Activated CD8-positive, alpha-beta T cell treated with anti-CD3 and anti-CD28 coated beads for 36 hours (primary cell): ENCODE results near the gene TRIM9. TPM values are rescaled to one million over a fixed set of nuclear protein-coding genes. Genes with fewer than 3 reads are reported as not detected.

Experiments
- ATAC-seq: fragments of 200-7000 bp; cut with Tn5 transposase; one replicate; pipeline ENCODE4 v1.10.0; 2021; ENCODE audit warnings: mild to moderate bottlenecking, moderate library complexity
- CTCF ChIA-PET: fragments of 350-600 bp; sonication (Branson Sonifier 250); formaldehyde crosslinking; loops from one replicate; lab custom pipeline; 2021; ENCODE audit warnings: antibody characterized with exemption; lab: Charles Lee
- POLR2A ChIA-PET: fragments of 350-600 bp; sonication (Branson Sonifier 250); formaldehyde crosslinking; loops from one replicate; lab custom pipeline; 2021; ENCODE audit warnings: antibody characterized with exemption; lab: Charles Lee
- DNase-seq: peaks from one replicate; pipeline ENCODE4 v3.0.0-alpha.2; 2020
- H3K27ac Mint-ChIP-seq: one replicate; pipeline ENCODE4 v1.8.0; 2021; ENCODE audit warnings: mild to moderate bottlenecking, mixed read lengths
- H3K27me3 Mint-ChIP-seq: one replicate; pipeline ENCODE4 v1.8.0; 2021; ENCODE audit warnings: mixed read lengths
- H3K36me3 Mint-ChIP-seq: one replicate; pipeline ENCODE4 v1.8.0; 2021; ENCODE audit warnings: low read depth, mixed read lengths
- H3K4me1 Mint-ChIP-seq: one replicate; pipeline ENCODE4 v1.8.0; 2021; ENCODE audit warnings: low read depth, mixed read lengths
- H3K4me3 Mint-ChIP-seq: one replicate; pipeline ENCODE4 v1.8.0; 2021; ENCODE audit warnings: mild to moderate bottlenecking, moderate library complexity, mixed read lengths
- H3K9me3 Mint-ChIP-seq: one replicate; pipeline ENCODE4 v1.8.0; 2021; ENCODE audit warnings: mixed read lengths
- intact Hi-C: fragments of 100-400 bp; cut with micrococcal nuclease; formaldehyde crosslinking; loops from one replicate; pipeline ENCODE4 v1.10.0; 2022
- total RNA-seq, 2 experiments: library from RNA; stranded (reverse); gene quantifications; one replicate each; pipeline ENCODE4 v1.2.3, GENCODE V29; 2021
- TF ChIP-seq, protein P1 (sequence below): fragments of 200-600 bp; IDR thresholded peaks from one replicate; pipeline ENCODE4 v1.8.0; 2022; ENCODE audit warnings: antibody characterized with exemption, mild to moderate bottlenecking

The TRIM9 gene
- total RNA-seq, 2 experiments from 2014 or later: 6.5 to 7.2 TPM

DNA sequence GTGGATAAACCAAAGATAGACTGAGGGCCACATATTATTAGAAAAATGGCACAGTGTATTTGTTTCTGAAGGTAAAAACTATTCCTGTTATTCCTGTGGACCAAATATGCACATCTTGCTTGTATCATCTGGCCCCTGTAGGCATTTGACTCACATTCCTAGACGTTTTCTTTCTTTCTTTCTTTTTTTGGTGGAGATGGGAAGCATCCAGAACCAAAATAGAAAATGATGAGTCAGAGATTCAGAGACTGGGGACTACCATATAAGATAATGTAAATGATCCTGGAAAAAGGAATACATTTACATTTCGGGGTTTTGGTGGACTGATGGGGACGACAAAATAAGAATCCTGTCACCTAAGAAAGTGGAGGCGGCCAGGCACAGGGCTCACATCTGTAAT is 24.2 kb downstream of the TRIM9 start:
- ATAC-seq: no peak
- Mint-ChIP-seq H3K27ac (no peak overlapping the region), H3K9me3 (peaks cover 2% of the 10 kb centered on the region), H3K27me3 (no peaks in the 10 kb centered on the region), H3K36me3 (no peaks in the 10 kb centered on the region), H3K4me3 (no peak overlapping the region), H3K4me1 (no peaks in the 10 kb centered on the region)
- no peak for DNase-seq
- ChIA-PET CTCF (no interaction called here), POLR2A (no interaction called here)
- TF ChIP-seq, protein P1, sequence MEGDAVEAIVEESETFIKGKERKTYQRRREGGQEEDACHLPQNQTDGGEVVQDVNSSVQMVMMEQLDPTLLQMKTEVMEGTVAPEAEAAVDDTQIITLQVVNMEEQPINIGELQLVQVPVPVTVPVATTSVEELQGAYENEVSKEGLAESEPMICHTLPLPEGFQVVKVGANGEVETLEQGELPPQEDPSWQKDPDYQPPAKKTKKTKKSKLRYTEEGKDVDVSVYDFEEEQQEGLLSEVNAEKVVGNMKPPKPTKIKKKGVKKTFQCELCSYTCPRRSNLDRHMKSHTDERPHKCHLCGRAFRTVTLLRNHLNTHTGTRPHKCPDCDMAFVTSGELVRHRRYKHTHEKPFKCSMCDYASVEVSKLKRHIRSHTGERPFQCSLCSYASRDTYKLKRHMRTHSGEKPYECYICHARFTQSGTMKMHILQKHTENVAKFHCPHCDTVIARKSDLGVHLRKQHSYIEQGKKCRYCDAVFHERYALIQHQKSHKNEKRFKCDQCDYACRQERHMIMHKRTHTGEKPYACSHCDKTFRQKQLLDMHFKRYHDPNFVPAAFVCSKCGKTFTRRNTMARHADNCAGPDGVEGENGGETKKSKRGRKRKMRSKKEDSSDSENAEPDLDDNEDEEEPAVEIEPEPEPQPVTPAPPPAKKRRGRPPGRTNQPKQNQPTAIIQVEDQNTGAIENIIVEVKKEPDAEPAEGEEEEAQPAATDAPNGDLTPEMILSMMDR: no peak
- intact Hi-C loops: no loop called here

DNA sequence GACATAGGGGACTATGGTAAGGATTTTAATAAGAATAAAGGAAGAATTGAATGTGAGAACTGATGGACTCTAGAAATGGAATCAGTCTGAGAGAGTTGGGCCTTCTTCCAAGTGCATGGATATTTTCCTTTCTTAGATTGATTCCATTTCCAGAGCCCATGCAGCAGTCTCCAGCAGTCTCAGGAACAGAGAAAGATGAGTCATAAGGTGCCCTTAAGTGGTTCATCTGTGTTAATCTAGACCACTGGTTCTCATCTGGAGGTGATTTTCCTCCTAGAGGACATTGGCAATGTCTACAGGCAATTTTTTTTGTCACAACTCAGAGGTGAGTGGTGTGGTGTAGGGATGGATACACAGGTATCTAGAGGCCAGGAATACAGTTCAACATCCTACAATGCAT is 25.9 kb downstream of the TRIM9 start:
- POLR2A ChIA-PET: no interaction called here

DNA sequence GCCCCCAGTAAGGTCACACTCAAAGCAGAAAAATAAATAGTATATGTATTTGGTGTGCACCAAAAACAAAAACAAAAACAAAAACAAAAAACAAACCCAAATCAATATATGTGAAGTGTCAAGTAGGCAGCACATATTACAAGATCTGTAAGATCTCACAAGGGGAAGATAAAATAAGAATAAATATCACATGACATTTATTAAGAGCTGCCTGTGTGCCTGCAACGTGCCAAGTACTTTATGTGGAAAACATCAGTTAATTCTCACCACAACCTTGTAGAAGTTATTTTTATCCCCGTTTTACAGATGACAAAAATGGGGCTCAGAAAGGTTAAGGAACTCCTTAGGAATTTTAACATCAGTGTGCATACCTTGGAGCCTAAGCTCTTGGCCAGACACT is 26.6 kb downstream of the TRIM9 start:
- no peak for ATAC-seq
- no peak overlapping the region for H3K27ac Mint-ChIP-seq

More for the DNA sequence above, 25.9 kb downstream of the TRIM9 start:
- ATAC-seq (no peak), DNase-seq (no peak)
- Mint-ChIP-seq H3K4me1 (no peaks in the 10 kb centered on the region), H3K27ac (no peak overlapping the region), H3K27me3 (no peaks in the 10 kb centered on the region), H3K9me3 (peaks cover 2% of the 10 kb centered on the region), H3K36me3 (no peaks in the 10 kb centered on the region), H3K4me3 (no peak overlapping the region)
- CTCF ChIA-PET: no interaction called here
- intact Hi-C loops: no loop called here
- TF ChIP-seq, protein P1: no peak

DNA sequence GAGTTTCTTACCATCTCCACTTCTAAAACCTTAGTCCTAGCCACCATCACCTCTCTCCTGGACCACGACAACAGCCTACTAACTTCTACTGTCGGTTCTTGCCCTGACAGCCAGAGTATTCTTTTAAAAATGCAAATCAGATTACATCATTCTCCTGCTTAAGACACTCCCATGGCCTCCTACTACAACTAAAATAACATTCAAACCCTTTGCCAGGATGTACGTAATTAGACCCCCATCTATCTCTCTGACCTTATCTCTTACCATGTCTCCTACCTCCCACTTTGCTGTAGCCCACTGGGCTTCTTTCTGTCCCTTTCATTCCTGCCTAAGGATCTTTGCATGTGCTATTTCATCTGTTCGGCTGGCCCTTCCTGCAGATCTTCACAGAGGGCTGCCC is 27.6 kb downstream of the TRIM9 start:
- Mint-ChIP-seq H3K4me1 (no peaks in the 10 kb centered on the region), H3K27ac (no peak overlapping the region), H3K4me3 (no peak overlapping the region), H3K9me3 (peaks cover 6% of the 10 kb centered on the region), H3K36me3 (peaks cover 1% of the 10 kb centered on the region), H3K27me3 (no peaks in the 10 kb centered on the region)
- ATAC-seq (no peak), DNase-seq (no peak)
- TF ChIP-seq, protein P1: no peak
- intact Hi-C loops: no loop called here
- POLR2A ChIA-PET: no interaction called here
- CTCF ChIA-PET: no interaction called here

More for the DNA sequence above, 26.6 kb downstream of the TRIM9 start:
- Mint-ChIP-seq H3K36me3 (no peaks in the 10 kb centered on the region), H3K4me3 (no peak overlapping the region), H3K9me3 (no peaks in the 10 kb centered on the region), H3K4me1 (no peaks in the 10 kb centered on the region), H3K27me3 (no peaks in the 10 kb centered on the region)
- TF ChIP-seq, protein P1: no peak
- CTCF ChIA-PET: no interaction called here
- no peak for DNase-seq
- POLR2A ChIA-PET: no interaction called here
- intact Hi-C loops: no loop called here

DNA sequence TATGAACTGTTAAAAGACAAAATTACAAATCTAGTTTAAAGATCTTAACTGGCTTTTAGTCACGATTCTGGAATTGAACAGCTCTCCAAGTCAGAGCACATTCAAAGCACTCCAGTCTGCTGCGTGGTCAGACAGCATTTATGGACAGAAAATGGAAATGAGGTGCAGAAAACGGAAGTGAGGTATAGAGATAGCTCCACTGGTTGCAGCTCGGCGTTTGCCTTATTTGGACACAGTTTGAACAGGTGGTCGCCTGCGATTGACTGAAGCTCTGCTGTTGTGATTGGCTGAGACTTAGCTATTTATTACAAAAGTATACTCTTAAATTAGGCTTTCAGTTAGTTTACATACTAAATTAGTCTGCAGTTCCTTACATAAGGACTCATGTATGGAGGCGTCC is 28.3 kb downstream of the TRIM9 start:
- ChIA-PET CTCF (no interaction called here), POLR2A (no interaction called here)
- DNase-seq (no peak), ATAC-seq (no peak)
- Mint-ChIP-seq H3K4me1 (no peaks in the 10 kb centered on the region), H3K27ac (no peak overlapping the region), H3K36me3 (peaks cover 2% of the 10 kb centered on the region), H3K27me3 (no peaks in the 10 kb centered on the region), H3K4me3 (no peak overlapping the region), H3K9me3 (peaks cover 9% of the 10 kb centered on the region)
- intact Hi-C loops: no loop called here
- TF ChIP-seq, protein P1: no peak
